PC-3 (cell line): ENCODE results near the gene NDOR1.

Experiments
- CTCF ChIP-seq: fragments of 300-600 bp; sonication (generic); conservative IDR thresholded peaks from 2 replicates; pipeline ENCODE4 v1.5.1; 2017; ENCODE audit warnings: antibody characterized with exemption, low read depth, mild to moderate bottlenecking, low read length
- EZH2 ChIP-seq: fragments of 300-600 bp; sonication (generic); IDR thresholded peaks from one replicate; pipeline ENCODE4 v1.6.1; 2017; ENCODE audit warnings: antibody characterized with exemption, mild to moderate bottlenecking, low read length; ENCODE audit not compliant: unreplicated experiment
- EZH2phosphoT487 ChIP-seq: fragments of 300-600 bp; sonication (generic); IDR thresholded peaks from 2 replicates; pipeline ENCODE4 v1.6.1; 2018; ENCODE audit warnings: mild to moderate bottlenecking, antibody characterized with exemption, low read length, borderline replicate concordance

GRCh38 chr9:137190315-137190856 lies 15.1 kb upstream of the NDOR1 start:
- TF ChIP-seq CTCF, result 0 out of 2 replicates have a peak, but pooled peaks have one; percentile 20
- no peak for TF ChIP-seq EZH2
- no peak for TF ChIP-seq EZH2phosphoT487
